Superior temporal gyrus (tissue), 1 donor: ENCODE results near the gene BRAF.
"Not testable (repeated sequence)": the region's sequence is repeated elsewhere in the genome, so short reads cannot be mapped to it uniquely, and the experiment has no call there.

Experiments
- DNase-seq: peaks from one replicate; pipeline ENCODE4 v3.0.0-alpha.2; 2016; ENCODE audit errors: extremely low spot score

Gene BRAF

DNA sequence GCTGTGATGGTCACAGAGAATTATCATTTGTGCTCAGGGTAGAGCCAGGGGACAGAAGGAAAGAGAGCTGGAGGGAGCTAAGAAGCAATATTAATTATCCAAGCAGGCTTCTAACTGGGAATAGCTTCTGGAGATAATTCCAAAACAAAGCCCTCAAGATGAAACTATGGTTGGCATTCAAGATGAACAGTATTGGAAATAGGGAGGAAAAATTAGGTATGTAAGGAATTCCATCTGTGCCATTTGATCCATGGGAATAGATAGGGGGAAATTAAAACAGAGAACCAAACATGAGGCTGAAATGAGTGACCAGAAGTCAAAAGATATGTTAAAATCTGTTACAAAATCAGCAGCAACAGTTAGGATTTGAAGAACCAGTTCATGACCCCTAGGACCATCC lies 152.9 kb downstream of the BRAF start:
- no peak for DNase-seq

DNA sequence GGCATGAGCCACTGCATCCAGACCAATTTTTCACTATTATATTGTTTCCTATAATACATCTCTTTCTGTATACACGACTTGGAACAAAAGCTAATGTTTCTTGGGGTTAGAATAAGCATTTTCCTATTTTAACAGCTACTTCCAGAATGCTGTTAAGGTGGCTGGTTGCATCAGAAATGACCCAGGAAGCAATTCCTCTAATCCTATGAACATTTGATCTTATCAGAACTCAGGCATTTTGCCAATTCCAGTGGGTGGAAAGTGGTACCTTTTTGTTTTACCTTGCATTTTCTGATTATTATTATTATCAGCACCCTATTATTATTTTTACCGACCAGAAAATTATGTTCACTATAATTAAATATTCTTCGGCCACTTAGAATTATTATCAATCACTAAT lies 154.9 kb downstream of the BRAF start:
- DNase-seq, result no peak

DNA sequence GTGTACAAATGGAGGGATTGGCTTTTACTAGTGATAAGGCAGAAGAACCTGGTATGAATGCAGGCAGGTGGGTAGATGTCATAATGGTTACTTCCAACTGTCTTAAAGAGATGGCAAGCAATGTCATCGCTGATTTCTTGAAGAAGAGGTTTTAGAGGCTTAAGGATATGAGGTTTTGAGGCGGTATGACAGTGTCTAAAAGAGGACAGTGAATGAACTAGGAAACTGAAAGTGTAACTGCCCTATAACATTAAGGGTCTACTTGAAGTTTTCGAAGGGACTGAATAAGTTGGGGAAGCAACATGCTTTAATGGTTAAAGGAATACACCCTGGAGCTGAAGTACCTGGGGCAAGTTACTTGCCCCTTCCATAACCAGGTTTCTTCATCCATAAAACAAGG lies 157.3 kb downstream of the BRAF start:
- DNase-seq, result no peak

DNA sequence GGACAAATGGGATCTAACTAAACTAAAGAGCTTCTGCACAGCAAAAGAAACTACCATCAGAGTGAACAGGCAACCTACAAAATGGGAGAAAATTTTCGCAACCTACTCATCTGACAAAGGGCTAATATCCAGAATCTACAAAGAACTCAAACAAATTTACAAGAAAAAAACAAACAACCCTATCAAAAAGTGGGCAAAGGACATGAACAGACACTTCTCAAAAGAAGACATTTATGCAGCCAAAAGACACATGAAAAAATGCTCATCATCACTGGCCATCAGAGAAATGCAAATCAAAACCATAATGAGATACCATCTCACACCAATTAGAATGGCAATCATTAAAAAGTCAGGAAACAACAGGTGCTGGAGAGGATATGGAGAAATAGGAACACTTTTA lies 159.3 kb downstream of the BRAF start:
- DNase-seq, result not testable (repeated sequence)

DNA sequence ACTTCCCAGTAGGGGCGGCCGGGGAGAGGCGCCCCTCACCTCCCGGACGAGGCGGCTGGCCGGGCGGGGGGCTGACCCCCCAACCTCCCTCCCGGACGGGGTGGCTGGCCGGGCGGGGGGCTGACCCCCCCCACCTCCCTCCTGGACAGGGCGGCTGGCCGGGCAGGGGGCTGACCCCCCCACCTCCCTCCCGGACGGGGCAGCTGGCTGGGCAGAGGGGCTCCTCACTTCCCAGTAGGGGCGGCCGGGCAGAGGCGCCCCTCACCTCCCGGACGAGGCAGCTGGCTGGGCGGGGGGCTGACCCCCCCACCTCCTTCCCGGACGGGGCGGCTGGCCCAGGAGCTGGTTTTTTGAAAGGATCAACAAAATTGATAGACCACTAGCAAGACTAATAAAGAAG lies 161.6 kb downstream of the BRAF start:
- DNase-seq, result not testable (repeated sequence)

DNA sequence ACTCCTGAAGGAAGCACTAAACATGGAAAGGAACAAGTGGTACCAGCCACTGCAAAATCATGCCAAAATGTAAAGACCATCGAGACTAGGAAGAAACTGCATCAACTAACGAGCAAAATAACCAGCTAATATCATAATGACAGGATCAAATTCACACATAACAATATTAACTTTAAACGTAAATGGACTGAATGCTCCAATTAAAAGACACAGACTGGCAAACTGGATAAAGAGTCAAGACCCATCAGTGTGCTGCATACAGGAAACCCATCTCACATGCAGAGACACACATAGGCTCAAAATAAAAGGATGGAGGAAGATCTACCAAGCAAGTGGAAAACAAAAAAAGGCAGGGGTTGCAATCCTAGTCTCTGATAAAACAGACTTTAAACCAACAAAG lies 163.4 kb downstream of the BRAF start:
- DNase-seq, result not testable (repeated sequence)

DNA sequence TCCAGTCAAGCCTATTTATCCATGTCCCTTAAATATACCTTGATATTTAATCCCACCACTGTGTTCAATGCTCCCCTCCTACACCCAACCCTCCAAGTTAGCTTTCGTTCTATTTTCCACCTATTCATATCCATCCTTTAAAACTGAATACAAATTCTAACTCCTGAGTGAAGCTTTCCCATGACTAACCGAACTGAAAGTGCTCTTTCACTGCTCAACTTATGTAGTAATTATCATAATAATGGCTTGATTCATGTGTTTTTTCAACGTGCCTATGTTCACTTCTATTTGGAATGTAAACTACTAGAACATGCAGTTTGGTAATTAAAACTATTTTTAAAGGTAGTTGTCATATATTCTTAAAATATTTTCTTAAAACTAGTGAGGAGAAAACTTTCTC lies 170.2 kb downstream of the BRAF start:
- DNase-seq, result no peak

DNA sequence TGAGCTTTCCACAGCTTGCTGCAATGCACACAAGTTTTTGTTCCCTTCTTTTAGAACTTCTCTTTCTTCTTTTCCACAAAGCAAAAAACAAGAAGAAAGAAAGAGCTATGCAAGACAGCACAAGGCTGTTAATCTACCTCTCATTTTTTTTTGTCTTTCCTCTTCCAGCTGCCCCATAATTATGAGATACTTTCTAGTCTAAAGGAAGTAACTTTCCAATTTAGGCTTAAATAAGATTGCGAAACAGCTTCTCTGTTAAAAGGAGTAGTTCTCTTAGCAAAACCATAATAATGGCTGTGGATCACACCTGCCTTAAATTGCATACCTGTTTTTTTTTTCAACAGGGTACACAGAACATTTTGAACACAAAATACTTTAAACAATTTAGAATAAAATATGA lies 172.2 kb downstream of the BRAF start:
- no peak for DNase-seq

DNA sequence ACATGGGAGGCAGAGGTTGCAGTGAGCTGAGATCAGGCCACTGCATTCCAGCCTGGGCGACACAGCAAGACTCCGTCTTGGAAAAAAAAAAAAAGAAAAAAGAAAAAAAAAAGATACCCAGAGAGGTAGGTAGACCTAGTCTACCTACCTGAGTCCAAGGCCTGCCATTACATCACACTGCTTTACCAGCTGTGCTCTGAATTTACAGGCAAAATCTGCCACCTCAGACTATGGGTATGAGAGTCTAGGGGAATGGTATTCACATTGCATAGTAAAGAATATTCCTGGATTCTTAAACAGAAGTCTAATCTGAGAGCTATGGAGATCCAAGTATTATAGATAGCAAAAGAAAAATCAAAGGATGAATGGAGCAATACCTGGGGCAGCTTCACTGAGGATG lies 178.0 kb downstream of the BRAF start:
- DNase-seq, result no peak

DNA sequence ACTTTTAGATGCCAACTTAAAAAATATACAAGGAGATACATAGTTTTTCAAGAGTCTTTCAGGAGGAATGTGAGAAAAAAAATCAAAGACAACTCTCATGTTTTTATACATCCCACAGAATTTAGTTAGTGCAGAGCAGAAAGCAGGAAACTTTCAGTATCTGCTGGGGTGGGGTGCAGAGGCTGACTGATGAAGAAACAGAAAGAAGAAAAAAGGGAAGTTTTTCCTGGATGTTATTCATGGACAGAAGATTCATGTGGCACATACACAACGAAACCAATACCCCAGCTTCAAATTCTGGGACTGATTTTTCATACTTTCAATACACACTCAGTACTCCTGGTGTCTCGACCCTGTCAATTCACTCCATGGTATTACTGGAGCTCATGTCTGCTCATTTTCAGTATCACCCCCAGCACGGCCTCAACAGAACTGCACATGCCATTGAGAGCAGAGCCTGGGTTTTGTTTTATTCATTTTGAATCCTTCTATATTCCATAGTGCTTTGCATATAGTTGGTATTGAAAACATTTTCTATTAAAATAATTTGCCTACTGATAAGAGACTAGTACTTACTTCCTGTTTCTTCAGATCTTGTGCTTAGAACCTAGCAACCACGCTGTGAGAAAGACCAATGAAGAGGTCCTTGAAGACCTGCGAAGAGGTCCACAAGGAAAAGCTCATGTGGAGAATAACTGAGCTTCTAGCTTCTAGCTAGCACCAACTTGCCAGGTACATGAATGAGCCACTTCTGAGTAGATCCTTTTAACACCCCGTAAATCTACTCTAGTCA lies 179.3 kb downstream of the BRAF start:
- no peak for DNase-seq

DNA sequence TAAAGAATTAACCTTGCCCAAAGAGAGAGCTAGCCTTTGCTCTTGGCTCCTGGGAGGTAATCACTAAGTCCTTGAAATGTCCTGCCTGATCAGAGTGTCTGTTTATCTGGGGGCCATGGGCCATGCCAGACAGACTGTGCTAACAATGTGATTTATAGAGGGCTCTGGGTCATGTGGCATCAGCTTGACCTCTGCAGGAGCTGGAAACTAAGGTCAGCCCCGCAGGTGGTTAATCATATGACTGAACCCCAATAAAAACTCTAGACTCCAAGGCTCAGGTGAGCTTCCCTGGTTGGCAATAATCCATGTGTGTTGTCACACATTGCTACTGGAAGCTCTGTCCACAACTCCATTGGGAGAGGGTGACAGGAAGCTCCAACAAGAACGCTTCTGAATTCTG lies 180.7 kb downstream of the BRAF start:
- DNase-seq, result no peak

DNA sequence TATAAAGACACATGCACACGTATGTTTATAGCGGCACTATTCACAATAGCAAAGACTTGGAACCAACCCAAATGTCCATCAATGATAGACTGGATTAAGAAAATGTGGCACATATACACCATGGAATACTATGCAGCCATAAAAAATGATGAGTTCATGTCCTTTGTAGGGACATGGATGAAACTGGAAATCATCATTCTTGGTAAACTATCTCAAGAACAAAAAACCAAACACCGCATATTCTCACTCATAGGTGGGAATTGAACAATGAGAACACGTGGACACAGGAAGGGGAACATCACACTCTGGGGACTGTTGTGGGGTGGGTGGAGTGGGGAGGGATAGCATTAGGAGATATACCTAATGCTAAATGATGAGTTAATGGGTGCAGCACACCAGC lies 181.5 kb downstream of the BRAF start:
- DNase-seq, result not testable (repeated sequence)

DNA sequence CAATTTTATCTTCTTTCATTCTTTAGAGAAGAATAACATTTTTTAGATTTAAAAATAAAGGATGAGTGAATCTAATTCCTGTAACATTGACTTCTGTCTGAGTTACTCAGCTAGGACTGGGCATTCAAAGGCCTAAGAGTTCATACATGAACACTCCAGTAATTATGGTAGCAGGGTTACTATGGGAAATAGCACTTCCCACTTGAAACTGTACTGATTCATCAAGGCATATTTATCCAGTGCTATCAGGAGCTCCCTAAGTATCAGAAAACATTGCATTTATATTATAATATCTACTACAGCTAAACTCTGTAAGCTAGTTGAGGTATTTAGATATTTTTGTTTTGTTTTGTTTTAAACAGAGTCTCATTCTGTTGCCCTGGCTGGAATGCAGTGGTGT lies 186.4 kb downstream of the BRAF start:
- no peak for DNase-seq

DNA sequence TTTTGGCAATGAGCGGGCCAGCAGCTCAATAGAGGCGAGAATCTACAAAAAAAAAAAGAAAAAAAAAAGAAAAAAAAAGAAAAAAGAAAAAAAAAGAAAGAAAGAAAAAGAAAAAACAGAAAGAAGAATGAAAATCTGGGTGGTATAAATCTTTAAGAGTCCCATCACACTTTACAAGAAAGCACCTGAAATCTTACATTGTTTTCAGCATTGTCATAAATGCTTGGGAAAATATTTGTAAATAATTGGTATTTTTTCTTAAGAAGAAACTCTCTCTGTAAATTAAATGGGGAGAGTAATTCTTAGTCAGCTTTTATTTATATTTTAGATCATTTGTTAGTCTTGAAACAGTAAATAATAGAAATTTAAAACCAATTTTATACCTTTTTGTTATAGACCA lies 190.0 kb downstream of the BRAF start:
- DNase-seq, result no peak

DNA sequence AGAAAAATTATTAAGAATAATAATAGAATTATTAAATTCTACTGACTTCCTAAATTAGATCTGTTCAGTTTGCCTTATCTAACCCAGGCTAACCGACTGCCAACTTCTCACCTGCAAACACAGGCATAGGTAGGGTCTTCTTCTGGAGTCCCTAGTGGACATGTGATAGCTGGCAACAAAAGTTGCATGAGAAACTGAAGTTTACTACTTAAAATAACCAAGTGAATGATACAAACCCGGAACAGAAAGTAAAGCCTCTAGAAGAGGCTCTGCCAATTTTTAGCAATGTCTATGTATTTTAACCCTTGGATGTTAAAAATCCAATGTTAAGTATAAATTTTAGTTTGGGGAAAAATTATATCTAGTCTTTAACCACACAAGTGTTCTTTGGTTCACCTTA lies 190.6 kb downstream of the BRAF start:
- DNase-seq, result no peak

DNA sequence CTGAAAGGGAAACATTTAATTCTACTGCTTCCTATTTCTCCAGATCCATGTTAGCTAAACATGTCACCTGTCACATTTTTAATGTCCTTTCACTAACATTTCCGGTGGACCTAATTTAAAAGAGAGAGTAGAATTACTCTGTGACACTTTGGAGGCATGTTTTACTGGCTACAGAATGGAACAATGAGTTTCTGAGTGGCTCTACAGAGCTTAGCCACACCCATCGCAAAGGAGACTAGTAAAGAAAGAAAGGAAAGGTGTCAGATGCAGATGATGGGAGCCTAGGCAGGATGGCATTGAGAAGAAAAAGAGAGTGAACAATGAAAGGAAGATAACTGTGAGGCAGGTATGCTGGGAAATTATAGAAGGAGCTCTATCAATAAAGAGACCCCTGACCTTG lies 192.3 kb downstream of the BRAF start:
- no peak for DNase-seq

DNA sequence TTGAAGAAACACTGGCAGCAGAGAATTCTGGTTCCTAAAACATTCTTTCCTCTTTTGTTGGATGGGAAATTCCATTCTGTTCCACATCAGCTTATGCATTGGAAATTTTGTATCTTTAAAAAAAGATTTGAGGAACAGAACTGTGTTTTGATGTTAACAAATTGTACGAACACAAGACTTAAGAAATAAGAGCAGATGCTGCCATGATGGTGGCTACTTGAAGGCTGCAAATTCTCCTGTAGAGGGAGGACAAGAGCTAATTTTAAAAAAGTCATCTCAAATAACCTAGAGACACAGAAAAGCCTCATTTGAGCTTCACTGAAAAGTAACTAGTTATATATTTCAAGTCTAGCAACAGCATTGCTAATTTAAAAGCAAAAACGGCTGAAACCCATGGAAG lies 198.4 kb downstream of the BRAF start:
- peak; percentile 53 for DNase-seq

DNA sequence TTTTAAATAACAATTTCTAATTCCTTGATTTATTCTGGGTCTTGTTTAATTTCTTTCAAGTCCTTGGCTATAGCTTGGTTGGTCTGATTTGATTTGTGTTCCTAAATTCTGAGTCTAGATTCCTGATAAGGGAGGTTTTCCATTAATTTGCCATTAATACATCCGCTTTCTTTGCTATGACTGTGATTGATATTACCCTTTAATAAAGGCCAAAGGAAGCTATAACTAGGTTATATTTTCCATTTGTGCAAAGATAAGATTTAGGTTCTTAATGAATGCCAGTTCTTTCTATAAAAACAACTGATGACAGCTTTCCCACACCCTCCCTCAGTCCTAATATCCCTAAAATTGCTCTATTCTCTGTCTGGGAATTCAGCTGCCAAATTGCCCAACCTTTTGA lies 200.0 kb downstream of the BRAF start:
- no peak for DNase-seq

DNA sequence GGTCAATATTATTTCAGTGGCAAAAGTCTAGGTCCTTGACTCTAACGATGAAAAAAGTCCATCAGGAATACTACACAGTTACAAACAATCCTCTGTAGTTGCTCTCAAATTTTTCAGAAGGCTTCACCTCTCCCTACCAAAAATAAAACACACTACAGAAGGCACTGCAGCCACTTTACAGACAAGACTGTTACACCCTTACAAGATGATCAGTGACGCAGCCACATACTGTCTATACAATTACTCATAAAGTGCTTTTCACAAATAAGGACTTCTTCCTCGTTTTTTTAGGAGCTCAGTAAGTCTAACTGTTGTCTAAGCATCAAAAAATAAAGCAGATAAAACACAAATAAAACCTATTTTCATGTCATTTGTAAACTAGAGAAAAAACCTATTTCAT lies 201.2 kb downstream of the BRAF start:
- no peak for DNase-seq

DNA sequence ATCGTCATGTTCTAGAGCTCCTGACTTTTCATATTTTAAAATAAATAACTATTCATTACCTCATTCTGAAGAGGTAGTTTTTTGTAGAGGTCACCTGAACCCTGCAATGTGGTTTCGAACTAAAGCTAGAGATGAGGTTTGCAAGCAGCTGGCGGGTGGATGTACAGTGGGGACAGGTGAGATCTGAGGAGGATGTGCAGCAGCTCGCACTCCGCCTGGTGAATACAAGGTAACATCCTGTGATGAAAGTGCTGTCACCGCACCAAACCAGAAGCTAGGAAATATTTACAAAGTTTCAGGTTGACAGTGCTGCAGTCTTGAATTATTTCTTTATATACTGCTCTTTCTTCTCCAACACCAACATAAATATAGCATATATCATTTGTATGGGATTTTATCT lies 201.7 kb downstream of the BRAF start:
- no peak for DNase-seq

DNA sequence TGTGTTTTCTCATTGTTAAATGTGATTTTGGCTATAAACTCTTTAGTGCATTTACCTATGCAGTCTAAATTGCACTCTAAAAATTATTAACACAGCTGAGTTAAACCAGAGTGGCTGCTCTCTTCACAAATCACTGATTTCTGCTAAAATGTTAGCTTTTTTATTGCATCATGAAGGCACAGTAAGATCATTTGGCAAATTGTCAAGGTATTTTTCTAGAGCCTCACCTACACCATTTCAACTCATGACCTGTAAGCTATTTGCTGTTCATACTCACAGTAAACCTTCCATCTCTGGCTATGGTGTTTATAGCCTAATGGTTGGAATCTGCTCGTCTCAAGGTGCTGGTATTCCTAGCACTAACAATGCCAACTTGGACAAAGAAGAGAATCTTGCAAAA lies 202.5 kb downstream of the BRAF start:
- no peak for DNase-seq

DNA sequence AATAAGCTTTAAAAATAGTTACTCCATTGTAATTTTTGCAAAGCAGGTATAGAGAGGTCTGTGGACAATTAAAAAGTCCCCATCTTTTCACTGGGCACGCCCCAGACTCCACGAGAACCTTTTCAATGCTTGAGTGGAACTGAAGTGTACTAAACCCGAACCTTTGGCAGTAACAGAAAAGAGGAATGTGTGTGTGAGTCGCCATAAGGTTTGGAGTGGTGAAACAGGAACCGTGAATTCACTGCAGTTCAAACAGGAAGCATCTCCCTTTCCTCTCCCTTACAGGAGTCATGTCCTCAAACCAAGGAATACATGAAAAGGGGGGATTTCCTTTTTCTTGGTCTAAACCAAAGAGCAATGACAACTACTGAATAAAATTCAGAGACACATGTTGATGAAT lies 205.0 kb downstream of the BRAF start:
- DNase-seq, result no peak

DNA sequence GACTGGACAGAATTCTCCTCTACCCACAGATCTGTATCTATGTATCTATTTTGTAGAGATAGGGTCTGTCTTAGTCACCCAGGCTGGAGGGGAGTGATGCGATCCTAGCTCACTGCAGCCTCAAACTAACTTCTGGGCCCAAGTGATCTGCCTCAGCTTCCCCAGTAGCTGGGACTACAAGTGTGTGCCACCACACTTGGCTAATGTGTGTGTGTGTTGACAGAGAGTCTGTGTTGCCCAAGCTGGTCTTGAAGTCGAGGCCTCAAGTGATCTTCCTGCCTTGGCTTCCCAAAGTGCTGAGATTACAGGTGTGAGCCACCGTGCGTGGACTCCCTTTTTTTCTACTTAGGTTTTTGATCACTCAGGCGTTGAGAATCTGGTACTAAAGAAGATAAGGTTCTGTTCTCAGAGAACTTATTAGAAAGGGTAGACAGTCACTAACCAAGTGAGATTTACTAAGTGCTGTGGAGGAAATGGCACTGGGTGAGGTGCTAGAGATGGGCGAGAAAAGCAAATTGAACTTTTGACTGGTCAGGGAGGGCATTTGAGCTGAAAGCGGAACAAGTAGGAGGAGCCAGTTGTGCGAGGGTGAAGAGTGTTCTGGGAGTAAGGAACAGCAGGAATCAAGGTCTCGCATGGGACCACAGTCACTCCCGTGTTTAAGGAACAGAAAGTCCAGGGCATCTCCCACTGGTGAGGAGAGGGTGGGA lies 210.2 kb downstream of the BRAF start:
- DNase-seq, result no peak

DNA sequence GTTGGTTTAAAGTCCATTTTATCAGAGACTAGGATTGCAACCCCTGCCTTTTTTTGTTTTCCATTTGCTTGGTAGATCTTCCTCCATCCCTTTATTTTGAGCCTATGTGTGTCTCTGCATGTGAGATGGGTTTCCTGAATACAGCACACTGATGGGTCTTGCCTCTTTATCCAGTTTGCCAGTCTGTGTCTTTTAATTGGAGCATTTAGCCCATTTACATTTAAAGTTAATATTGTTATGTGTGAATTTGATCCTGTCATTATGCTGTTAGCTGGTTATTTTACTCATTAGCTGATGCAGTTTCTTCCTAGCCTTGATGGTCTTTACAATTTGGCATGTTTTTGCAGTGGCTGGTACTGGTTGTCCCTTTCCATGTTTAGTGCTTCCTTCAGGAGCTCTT lies 212.3 kb downstream of the BRAF start:
- DNase-seq, result not testable (repeated sequence)
